MM.1S (cell line): ENCODE measurements around the gene LRRC4C.

Experiments
- CTCF ChIP-seq: fragments of 300-600 bp; sonication (generic); IDR thresholded peaks from 2 replicates; pipeline ENCODE4 v1.5.1; 2016; ENCODE audit warnings: antibody characterized with exemption, low read length, mixed read lengths
- EZH2 ChIP-seq: fragments of 300-600 bp; sonication (generic); optimal IDR thresholded peaks from 2 replicates; pipeline ENCODE3; 2017; ENCODE audit warnings: low read depth, mild to moderate bottlenecking, antibody characterized with exemption, low read length, mixed read lengths

GRCh38 chr11:40787224-40787623 lies 672.2 kb downstream of the LRRC4C start:
- TF ChIP-seq CTCF = no peak
- no peak for TF ChIP-seq EZH2
